Astrocyte of the spinal cord (primary cell): ENCODE measurements around the gene LPCAT2.
"Not testable (repeated sequence)": the region's sequence is repeated elsewhere in the genome, so short reads cannot be mapped to it uniquely, and the experiment has no call there.

ENCODE experiments used
- DNase-seq: peaks from one replicate; pipeline ENCODE4 v3.0.0; 2011; ENCODE audit warnings: low read depth, low spot score
- H3K4me3 ChIP-seq: 2 replicates; pipeline ENCODE4 v1.5.1; 2011; ENCODE audit warnings: low read depth, mild to moderate bottlenecking, low read length, moderate library complexity
- CTCF ChIP-seq: IDR thresholded peaks from 2 replicates; pipeline ENCODE4 v1.5.1; 2012; ENCODE audit warnings: low read depth, mild to moderate bottlenecking, low read length, inconsistent platforms
- in situ Hi-C: cut with HindIII; loops from 2 replicates; pipeline ENCODE4 v1.10.0; 2017; ENCODE audit warnings: low sequenced_read_pairs

Gene LPCAT2

GRCh38 chr16:55597928-55598327 is 89.1 kb downstream of the LPCAT2 start:
- H3K4me3 ChIP-seq, result no peak overlapping the region
- in situ Hi-C loops, result no loop called here
- no peak for TF ChIP-seq CTCF
- no peak for DNase-seq

- in situ Hi-C loops, result no loop called here
- H3K4me3 ChIP-seq, result no peak overlapping the region
- no peak for DNase-seq
- TF ChIP-seq CTCF, result no peak
Observed at GRCh38 chr16:55605754-55606336, 97.0 kb downstream of the LPCAT2 start.

GRCh38 chr16:55613613-55614335 is 104.9 kb downstream of the LPCAT2 start:
- in situ Hi-C loops, result no loop called here
- no peak for TF ChIP-seq CTCF
- no peak for DNase-seq
- no peak overlapping the region for H3K4me3 ChIP-seq

GRCh38 chr16:55615071-55615470 is 106.2 kb downstream of the LPCAT2 start:
- no peak overlapping the region for H3K4me3 ChIP-seq
- in situ Hi-C loops, result no loop called here
- TF ChIP-seq CTCF, result no peak
- DNase-seq, result no peak

- in situ Hi-C loops, H3K4me3 ChIP-seq, DNase-seq: not testable (repeated sequence)
Observed at GRCh38 chr16:55615670-55616069, 106.8 kb downstream of the LPCAT2 start.

- no peak overlapping the region for H3K4me3 ChIP-seq
- DNase-seq, result no peak
- no peak for TF ChIP-seq CTCF
- in situ Hi-C loops, result no loop called here
Observed at GRCh38 chr16:55621771-55622170, 112.9 kb downstream of the LPCAT2 start.

GRCh38 chr16:55622272-55622671 is 113.4 kb downstream of the LPCAT2 start:
- in situ Hi-C loops, result no loop called here
- no peak overlapping the region for H3K4me3 ChIP-seq
- DNase-seq, result no peak
- no peak for TF ChIP-seq CTCF
